ENCODE data around the gene RTF2. TPM values are rescaled to one million over a fixed set of nuclear protein-coding genes. Genes with fewer than 3 reads are reported as not detected.
"Not testable (repeated sequence)": the region's sequence is repeated elsewhere in the genome, so short reads cannot be mapped to it uniquely, and the experiment has no call there.

The RTF2 gene
- total RNA-seq, 1 donor from 2014 or later, result 64.7 TPM

- H3K27ac Mint-ChIP-seq (ENCODE audit: unreplicated experiment), result peak overlapping the region; percentile 60
- no peak for TF ChIP-seq CTCF (IDR thresholded peaks at IDR 0.05)
- no peaks in the 10 kb centered on the region for H3K27me3 Mint-ChIP-seq (ENCODE audit: low read depth)
- peaks cover 10% of the 10 kb centered on the region for H3K4me1 Mint-ChIP-seq (ENCODE audit: low read depth)
- DNase-seq (ENCODE audit: low spot score), result no peak
- peaks cover 6% of the 10 kb centered on the region for H3K9me3 Mint-ChIP-seq (ENCODE audit: low read depth)
- H3K36me3 Mint-ChIP-seq (ENCODE audit: low read depth), result no peaks in the 10 kb centered on the region
- no peak overlapping the region for H3K4me3 Mint-ChIP-seq (ENCODE audit: unreplicated experiment)
Measured at GRCh38 chr20:56554869-56555268, 86.4 kb downstream of the RTF2 start.

DNA sequence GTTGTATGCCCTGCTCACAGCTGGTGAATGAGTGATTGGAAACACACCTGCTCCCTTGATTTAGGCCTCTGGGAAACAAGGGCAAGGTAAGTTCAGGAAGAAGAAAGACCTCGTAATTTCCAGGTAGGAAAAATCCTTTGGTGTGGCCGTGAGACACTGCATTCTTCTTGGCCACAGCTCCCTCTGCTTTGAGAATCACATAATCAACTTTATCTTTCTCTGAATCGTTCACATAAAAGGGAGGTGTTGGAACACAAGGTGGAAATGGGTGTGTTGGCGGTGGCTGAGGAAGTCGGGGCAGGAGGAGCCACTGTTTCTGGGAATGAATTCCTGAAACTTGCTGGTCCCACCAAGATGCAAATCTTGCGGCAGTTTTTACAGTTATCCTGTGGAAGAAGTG, 90.5 kb downstream of the RTF2 start:
- no peak overlapping the region for H3K27ac Mint-ChIP-seq (ENCODE audit: unreplicated experiment)
- H3K9me3 Mint-ChIP-seq (ENCODE audit: low read depth), result peaks cover 6% of the 10 kb centered on the region
- no peaks in the 10 kb centered on the region for H3K36me3 Mint-ChIP-seq (ENCODE audit: low read depth)
- no peak for DNase-seq (ENCODE audit: low spot score)
- H3K4me1 Mint-ChIP-seq (ENCODE audit: low read depth), result peaks cover 10% of the 10 kb centered on the region
- H3K27me3 Mint-ChIP-seq (ENCODE audit: low read depth), result no peaks in the 10 kb centered on the region
- H3K4me3 Mint-ChIP-seq (ENCODE audit: unreplicated experiment), result no peak overlapping the region
- TF ChIP-seq CTCF (IDR thresholded peaks at IDR 0.05), result no peak

DNA sequence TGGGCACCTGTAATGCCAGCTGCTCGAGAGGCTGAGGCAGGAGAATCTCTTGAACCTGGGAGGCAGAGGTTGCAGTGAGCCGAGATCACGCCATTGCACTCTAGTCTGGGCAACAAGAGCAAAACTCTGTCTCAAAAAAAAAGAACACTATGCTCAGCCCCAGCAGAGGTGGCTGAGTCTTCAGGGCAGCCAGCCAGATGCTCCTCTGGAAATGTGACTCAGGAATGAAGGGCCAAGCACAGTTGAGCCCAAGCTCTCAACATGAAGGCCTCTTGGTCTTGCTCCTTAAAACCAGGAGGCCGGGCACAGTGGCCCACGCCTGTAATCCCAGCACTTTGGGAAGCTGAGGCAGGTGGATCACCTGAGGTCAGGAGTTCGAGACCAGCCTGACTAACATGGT, 96.1 kb downstream of the RTF2 start:
- H3K4me3 Mint-ChIP-seq (ENCODE audit: unreplicated experiment); H3K9me3 Mint-ChIP-seq (ENCODE audit: low read depth); H3K27me3 Mint-ChIP-seq (ENCODE audit: low read depth); H3K27ac Mint-ChIP-seq (ENCODE audit: unreplicated experiment); H3K36me3 Mint-ChIP-seq (ENCODE audit: low read depth); DNase-seq (ENCODE audit: low spot score); H3K4me1 Mint-ChIP-seq (ENCODE audit: low read depth): not testable (repeated sequence)

GRCh38 chr20:56565511-56565910, 97.1 kb downstream of the RTF2 start:
- no peaks in the 10 kb centered on the region for H3K36me3 Mint-ChIP-seq (ENCODE audit: low read depth)

DNA sequence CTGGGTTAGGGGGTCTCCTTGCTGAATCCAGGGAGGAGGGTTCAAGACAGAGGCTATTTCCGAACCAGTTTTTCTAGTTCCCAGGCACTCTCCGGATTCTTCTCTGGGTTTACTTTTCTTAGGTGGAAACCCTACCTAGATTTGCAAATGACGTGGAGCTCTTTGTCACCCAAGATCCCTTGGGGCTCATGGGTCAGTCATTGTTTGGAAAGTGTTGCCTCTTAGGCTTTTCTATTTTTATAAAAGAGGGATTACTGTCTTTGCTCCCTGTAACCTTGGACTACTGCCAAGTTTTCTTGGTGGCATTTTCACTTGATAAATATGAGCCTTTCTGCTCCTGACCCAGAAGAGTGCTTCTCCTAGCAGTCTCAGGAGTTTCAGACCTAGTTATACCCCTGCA, 98.2 kb downstream of the RTF2 start:
- Mint-ChIP-seq H3K9me3 (ENCODE audit: low read depth) (peaks cover 2% of the 10 kb centered on the region), H3K4me1 (ENCODE audit: low read depth) (no peaks in the 10 kb centered on the region), H3K36me3 (ENCODE audit: low read depth) (no peaks in the 10 kb centered on the region), H3K27ac (ENCODE audit: unreplicated experiment) (no peak overlapping the region), H3K27me3 (ENCODE audit: low read depth) (no peaks in the 10 kb centered on the region), H3K4me3 (ENCODE audit: unreplicated experiment) (no peak overlapping the region)
- DNase-seq (ENCODE audit: low spot score), result no peak
- TF ChIP-seq CTCF (IDR thresholded peaks at IDR 0.05), result no peak

More at GRCh38 chr20:56565511-56565910, 97.1 kb downstream of the RTF2 start:
- no peaks in the 10 kb centered on the region for H3K4me1 Mint-ChIP-seq (ENCODE audit: low read depth)
- H3K4me3 Mint-ChIP-seq (ENCODE audit: unreplicated experiment), result no peak overlapping the region
- DNase-seq (ENCODE audit: low spot score), result no peak
- H3K9me3 Mint-ChIP-seq (ENCODE audit: low read depth), result no peaks in the 10 kb centered on the region
- H3K27me3 Mint-ChIP-seq (ENCODE audit: low read depth), result no peaks in the 10 kb centered on the region
- no peak overlapping the region for H3K27ac Mint-ChIP-seq (ENCODE audit: unreplicated experiment)
- TF ChIP-seq CTCF (IDR thresholded peaks at IDR 0.05), result no peak

Other genes starting within 250 kb of the RTF2 start
- gene MC3R, start 219.9 kb upstream of the RTF2 start, total RNA-seq, result not detected in 3 replicates
- 32.2 to 44.0 TPM (median 32.6 TPM) in 3 replicates for gene FAM210B, start 109.7 kb upstream of the RTF2 start, total RNA-seq
- gene AURKA, start 76.4 kb upstream of the RTF2 start, total RNA-seq, result 8.7 to 10.5 TPM (median 9.6 TPM) in 3 replicates
- gene CSTF1, start 76.0 kb upstream of the RTF2 start, total RNA-seq, result 23.7 to 33.1 TPM (median 26.0 TPM) in 3 replicates
- gene CASS4, start 56.4 kb upstream of the RTF2 start, total RNA-seq, result 0.10 to 0.39 TPM in 2 of 3 replicates, not detected in the other
- gene FAM209A, start 56.1 kb downstream of the RTF2 start, total RNA-seq, result 0.55 to 0.58 TPM in 2 of 3 replicates, not detected in the other
- not detected in 3 replicates for gene FAM209B, start 64.6 kb downstream of the RTF2 start, total RNA-seq
- gene TFAP2C, start 160.7 kb downstream of the RTF2 start, total RNA-seq, result 4.8 to 36.2 TPM (median 5.2 TPM) in 3 replicates